T-helper 2 cell (primary cell): ENCODE data around the gene PGD.
"Not testable (repeated sequence)": the region's sequence is repeated elsewhere in the genome, so short reads cannot be mapped to it uniquely, and the experiment has no call there.

Experiments used
- DNase-seq, 5 experiments: peaks; one replicate each; pipeline versions ENCODE4 v3.0.0 to v3.0.0-alpha.2; 2012 to 2022
- total RNA-seq, 2 donors: gene quantifications; one replicate each; lab custom pipeline; 2026; lab: John Stamatoyannopoulos, UW

PGD gene
- 28.2 to 31.2 reads per million in 2 donors for total RNA-seq

DNA sequence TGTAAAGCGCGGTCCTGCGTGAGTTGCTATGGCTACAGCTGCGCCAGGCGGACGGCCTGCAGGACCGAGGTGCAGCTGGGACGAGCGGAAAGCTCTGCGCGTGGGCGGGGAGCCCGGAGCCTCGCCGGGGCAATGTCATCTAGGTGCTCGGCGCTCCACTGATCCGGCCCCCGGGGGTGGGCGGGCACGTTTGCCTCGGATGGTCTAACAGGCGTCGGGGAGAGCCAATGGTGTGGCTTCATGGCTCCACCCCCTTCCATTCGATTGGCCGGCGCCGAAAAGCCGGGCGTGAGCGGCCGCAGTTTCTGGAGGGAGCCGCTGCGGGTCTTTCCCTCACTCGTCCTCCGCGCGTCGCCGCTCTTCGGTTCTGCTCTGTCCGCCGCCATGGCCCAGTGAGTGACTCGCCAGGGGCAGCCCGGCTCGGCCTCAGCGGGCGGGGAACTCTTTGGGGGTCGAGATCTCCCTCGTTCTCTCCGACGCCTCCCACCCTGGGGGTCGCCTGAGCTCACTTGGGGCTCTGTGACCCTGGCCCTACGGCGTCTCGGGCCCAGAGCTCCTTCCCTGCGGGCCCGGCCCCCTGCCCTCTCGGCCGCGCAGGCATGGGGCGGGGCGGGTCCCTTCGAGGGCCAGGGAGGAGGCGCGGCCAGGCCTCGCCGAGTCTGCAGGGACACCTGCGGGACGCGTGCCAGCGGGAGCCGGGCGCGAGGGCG is at the start of gene PGD:
Gene PGD (plus strand): TSS at position 331 of the 710 bp plus-strand sequence. CDS start 54 bp downstream, at position 385.
- peak; percentile 92 to 98 (median 95) for DNase-seq

- DNase-seq, result no peak
Measured at GRCh38 chr1:10353282-10353681, 45.6 kb upstream of the PGD start.

DNA sequence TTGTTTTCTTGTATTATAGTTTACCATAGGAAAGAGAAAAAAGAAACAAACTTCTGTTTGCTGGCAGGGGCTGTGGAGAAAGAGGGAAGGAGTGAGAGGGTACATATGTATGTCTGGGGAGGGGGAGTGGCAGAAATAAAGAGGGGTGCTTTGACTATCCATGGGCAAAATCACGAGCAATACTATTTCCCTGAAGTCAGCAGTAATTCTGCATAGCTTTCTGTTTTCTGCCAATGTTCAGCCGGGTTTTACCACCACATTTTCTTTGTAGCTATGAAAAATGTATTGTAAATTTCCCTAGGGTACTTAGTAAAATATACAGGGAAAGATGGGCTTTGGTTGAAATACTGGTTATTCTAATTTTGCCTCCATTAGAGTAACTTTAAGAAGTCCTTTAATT is 45.2 kb upstream of the PGD start:
- no peak for DNase-seq

DNA sequence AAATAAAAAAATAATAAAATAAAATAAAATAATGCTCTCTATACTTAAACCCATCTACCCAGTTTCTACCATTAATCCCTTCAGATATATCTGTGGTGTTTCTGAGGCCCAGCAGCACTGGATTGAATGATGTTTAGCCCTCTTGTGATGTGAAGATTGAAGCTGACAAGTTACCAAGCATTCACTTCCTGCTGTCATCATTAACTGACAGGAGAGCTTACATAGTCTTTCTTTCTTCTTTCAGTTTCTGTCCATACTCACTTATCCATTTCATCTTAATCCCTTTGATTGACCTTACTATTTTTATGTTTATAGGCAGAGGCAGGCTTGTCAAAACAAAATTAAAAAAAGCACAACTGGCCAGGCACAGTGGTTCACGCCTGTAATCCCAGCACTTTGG is 38.8 kb upstream of the PGD start:
- peak in 1 of 5 experiments; percentile 44 for DNase-seq

- no peak for DNase-seq
Measured at GRCh38 chr1:10361515-10361914, 37.3 kb upstream of the PGD start.

GRCh38 chr1:10368194-10368593 is 30.7 kb upstream of the PGD start:
- DNase-seq, result no peak

DNA sequence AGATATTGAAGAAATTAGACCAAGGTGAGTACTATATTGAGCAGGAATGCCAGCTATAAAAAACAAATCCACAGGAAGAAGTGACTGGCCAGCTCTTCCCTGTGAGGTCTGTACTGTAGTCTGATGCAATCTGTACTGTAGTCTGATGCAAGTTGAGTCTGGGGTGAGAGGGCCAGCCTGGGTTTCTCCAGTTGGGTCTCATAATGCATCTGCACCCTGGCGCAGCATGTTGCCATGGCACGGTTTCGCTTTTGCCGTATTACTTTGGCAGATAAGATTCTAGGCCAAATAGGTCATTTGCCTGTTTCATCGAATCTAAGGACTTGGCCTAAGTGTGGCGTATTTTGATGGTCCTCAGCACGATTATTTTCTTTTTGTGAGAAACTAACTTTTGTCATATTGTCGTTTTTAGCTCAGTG is 24.4 kb upstream of the PGD start:
- DNase-seq, result no peak

GRCh38 chr1:10377365-10378029 is 21.4 kb upstream of the PGD start:
- DNase-seq, result not testable (repeated sequence)

GRCh38 chr1:10378081-10378841 is 20.6 kb upstream of the PGD start:
- no peak for DNase-seq

- DNase-seq, result no peak
Measured at GRCh38 chr1:10379101-10379620, 19.7 kb upstream of the PGD start.

- no peak for DNase-seq
Measured at GRCh38 chr1:10379676-10380075, 19.2 kb upstream of the PGD start.

GRCh38 chr1:10380594-10381275 is 18.1 kb upstream of the PGD start:
- no peak for DNase-seq

DNA sequence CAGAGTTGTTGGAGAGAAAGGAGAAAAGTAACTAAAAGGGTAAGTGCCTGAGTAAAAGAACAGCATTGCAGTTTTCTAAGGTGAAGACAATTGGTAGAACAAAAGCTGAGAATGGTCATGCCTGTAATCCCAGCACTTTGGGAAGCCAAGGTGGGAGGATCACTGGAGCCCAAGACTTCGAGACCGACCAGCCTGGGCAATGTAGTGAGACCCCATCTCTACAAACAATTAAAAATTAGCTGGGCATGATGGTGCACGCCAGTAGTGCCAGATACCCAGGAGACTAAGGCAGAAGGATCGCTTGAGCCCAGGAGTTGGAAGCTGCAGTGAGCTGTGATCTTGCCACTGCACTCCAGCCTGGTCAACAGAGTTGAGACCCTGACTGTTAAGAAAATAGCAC is 15.2 kb upstream of the PGD start:
- DNase-seq, result no peak

DNA sequence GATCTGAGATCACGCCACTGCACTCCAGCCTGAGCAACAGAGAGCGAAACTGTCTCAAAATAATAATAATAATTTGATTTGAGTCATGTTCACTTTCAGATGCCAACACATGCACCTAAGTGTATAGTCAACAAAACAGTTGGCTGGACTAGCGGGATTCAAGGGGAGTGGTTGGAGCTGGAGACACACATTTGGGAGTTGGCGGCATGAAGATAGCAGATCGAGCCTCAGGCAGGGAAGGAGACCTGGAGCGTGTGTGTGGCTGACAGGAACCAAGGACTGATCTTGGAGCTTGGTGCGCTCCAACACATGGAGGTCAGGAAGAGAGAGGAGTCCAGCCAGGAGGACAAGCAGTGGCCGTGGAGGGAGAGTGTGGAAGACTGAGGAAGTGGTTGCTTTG is 14.6 kb upstream of the PGD start:
- no peak for DNase-seq

GRCh38 chr1:10386761-10387676 is 11.8 kb upstream of the PGD start:
- no peak for DNase-seq

GRCh38 chr1:10387677-10388386 is 11.0 kb upstream of the PGD start:
- peak in 1 of 5 experiments; percentile 46 for DNase-seq

DNA sequence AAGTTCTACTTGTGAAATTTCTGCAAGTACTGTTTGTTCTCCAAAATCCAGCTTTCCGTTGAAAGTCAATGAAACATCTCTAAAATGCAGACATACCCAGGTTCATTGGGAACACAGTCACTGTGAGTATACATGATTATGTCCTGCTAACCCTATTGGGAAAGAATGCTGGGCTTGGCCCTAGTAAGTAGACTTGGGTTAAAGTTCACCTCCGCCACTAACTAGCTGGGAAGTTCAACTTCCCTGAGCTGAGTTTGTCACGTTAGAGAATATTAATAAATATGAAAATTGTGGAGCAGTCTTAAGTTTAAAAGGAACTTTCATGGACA is 10.5 kb upstream of the PGD start:
- DNase-seq, result no peak

- no peak for DNase-seq
Measured at GRCh38 chr1:10389271-10389973, 9.4 kb upstream of the PGD start.

- DNase-seq, result no peak
Measured at GRCh38 chr1:10396870-10397269, 2.0 kb upstream of the PGD start.

DNA sequence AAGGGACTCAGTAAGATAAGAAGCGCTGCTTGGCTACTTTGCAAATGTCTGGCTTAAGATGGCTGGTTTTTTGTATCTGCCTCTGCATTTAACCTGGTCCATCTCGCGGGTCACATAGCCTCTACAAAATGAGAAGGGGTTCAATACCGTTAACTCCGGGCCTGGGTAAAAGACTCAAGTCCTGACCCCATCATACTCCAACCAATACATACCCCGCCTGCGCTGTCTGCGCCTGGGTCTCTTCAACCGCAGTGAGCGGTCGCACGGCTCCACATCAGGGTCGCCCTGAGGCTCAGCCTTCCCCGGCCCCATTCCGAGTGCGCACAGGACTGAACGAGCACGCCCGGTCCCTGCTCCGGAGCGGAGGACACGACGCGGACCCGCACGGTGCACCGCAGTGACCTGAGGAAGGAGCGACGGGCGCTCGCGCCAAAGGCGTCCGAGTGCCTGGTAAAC is 558 bp upstream of the PGD start:
- DNase-seq, result no peak
